HepG2 (cell line): ENCODE results near the gene ALDH7A1. TPM values are rescaled to one million over a fixed set of nuclear protein-coding genes. Genes with fewer than 3 reads are reported as not detected.

ENCODE experiments used
- ATAC-seq: fragments of 200-7000 bp; cut with Tn5 transposase; 3 replicates; pipeline ENCODE4 v1.9.1; 2020; ENCODE audit warnings: mild to moderate bottlenecking, moderate library complexity
- BruUV-seq: library from RNA; stranded (reverse); fragments of 400-500 nt; replicated peaks from 2 replicates; lab custom pipeline; 2021; lab: Mats Ljungman, UMichigan
- CTCF ChIA-PET: fragments of 300-600 bp; formaldehyde crosslinking; extraction: SDS; loops from one replicate; lab custom pipeline; 2021; ENCODE audit warnings: low total read pairs, inconsistent platforms, low intra/inter-chr PET ratio; lab: Yijun Ruan, JAX
- POLR2A ChIA-PET: fragments of 350-600 bp; sonication (Branson Sonifier 250); formaldehyde crosslinking; loops from one replicate; lab custom pipeline; 2020; ENCODE audit warnings: antibody characterized with exemption, inconsistent platforms; lab: Yijun Ruan, JAX
- DNase-seq: peaks from one replicate; pipeline ENCODE4 v3.0.0-alpha.2; 2015; ENCODE audit warnings: low spot score
- FAIRE-seq: peaks from 3 replicates; lab custom pipeline; 2011; peaks lifted over from hg19 to GRCh38; lab: Jason Lieb, UNC
- H2AFZ ChIP-seq: one replicate; pipeline ENCODE4 v1.6.1; 2011; ENCODE audit warnings: low read length, inconsistent platforms
- H3K27ac ChIP-seq: fragments of 300-600 bp; 3 replicates; pipeline ENCODE4 v1.8.0; 2011; ENCODE audit warnings: mixed run types, mild to moderate bottlenecking, mixed read lengths, low read length, inconsistent platforms; ENCODE audit not compliant: insufficient read depth; ENCODE audit errors: extremely low read length
- H3K27me3 ChIP-seq, 2 experiments: fragments of 200-600 bp in 1 of 2; 2 replicates in 1 of 2; 3 replicates in 1 of 2; pipeline versions ENCODE4 v1.6.0 to v1.8.0; 2011; ENCODE audit warnings: low read length in 2 of 2, mild to moderate bottlenecking in 2 of 2, moderate library complexity in 2 of 2, inconsistent platforms in 1 of 2; ENCODE audit not compliant: insufficient read depth in 2 of 2, control insufficient read depth in 1 of 2
- H3K36me3 ChIP-seq, 2 experiments: fragments of 200-600 bp in 1 of 2; replicated peaks in 1 of 2; 2 replicates in 1 of 2; 3 replicates in 1 of 2; pipeline versions ENCODE4 v1.5.1 to v1.8.0; 2011; ENCODE audit warnings: low read length in 2 of 2, inconsistent platforms in 1 of 2; ENCODE audit not compliant: insufficient read depth in 2 of 2, control insufficient read depth in 1 of 2
- H3K4me1 ChIP-seq: 2 replicates; pipeline ENCODE4 v1.5.1; 2012; ENCODE audit warnings: low read length, inconsistent platforms; ENCODE audit not compliant: insufficient read depth
- H3K4me2 ChIP-seq: 2 replicates; pipeline ENCODE4 v1.6.0; 2011; ENCODE audit warnings: low read depth, low read length, inconsistent platforms
- H3K4me3 ChIP-seq, 3 experiments: fragments of 200-600 bp in 1 of 3; sonication (generic), shearing (Covaris generic) in 1 of 3; replicated peaks in 1 of 3; 2 replicates each; pipeline ENCODE4 v1.5.1; 2011 to 2016; ENCODE audit warnings: low read length in 3 of 3, inconsistent platforms in 2 of 3, low read depth in 2 of 3, mild to moderate bottlenecking in 2 of 3, control low read depth in 1 of 3, mixed read lengths in 1 of 3; ENCODE audit not compliant: insufficient read depth in 1 of 3
- H3K79me2 ChIP-seq: one replicate; pipeline ENCODE4 v1.6.1; 2011; ENCODE audit warnings: low read length, inconsistent platforms; ENCODE audit not compliant: insufficient read depth
- H3K9ac ChIP-seq: 2 replicates; pipeline ENCODE4 v1.6.0; 2011; ENCODE audit warnings: mild to moderate bottlenecking, low read depth, low read length, inconsistent platforms; ENCODE audit not compliant: insufficient read depth
- H3K9me3 ChIP-seq: 2 replicates; pipeline ENCODE4 v1.5.1; 2012; ENCODE audit warnings: mild to moderate bottlenecking, low read length
- H4K20me1 ChIP-seq: 2 replicates; pipeline ENCODE4 v1.6.0; 2011; ENCODE audit warnings: inconsistent platforms, mild to moderate bottlenecking, low read length, moderate library complexity; ENCODE audit not compliant: insufficient read depth
- ATRX ChIP-seq: sonication (generic); formaldehyde crosslinking; IDR thresholded peaks from 2 replicates; pipeline ENCODE4 v1.4.0; 2020; ENCODE audit warnings: missing genetic modification reagents, borderline replicate concordance
- BRD4 ChIP-seq: sonication (generic); formaldehyde crosslinking; IDR thresholded peaks from 2 replicates; pipeline ENCODE4 v1.4.0; 2020; ENCODE audit warnings: missing genetic modification reagents
- FOXM1 ChIP-seq: sonication (generic); formaldehyde crosslinking; IDR thresholded peaks from 2 replicates; pipeline ENCODE4 v1.5.0; 2020; ENCODE audit warnings: missing genetic modification reagents
- GZF1 ChIP-seq: sonication (generic); formaldehyde crosslinking; IDR thresholded peaks from 2 replicates; pipeline ENCODE4 v1.5.1; 2020; ENCODE audit warnings: mild to moderate bottlenecking, missing genetic modification reagents
- IRX3 ChIP-seq: sonication (generic); formaldehyde crosslinking; IDR thresholded peaks from 2 replicates; pipeline ENCODE4 v1.8.1; 2023; ENCODE audit warnings: mild to moderate bottlenecking, low read depth, missing genetic modification reagents, borderline replicate concordance
- NFRKB ChIP-seq: fragments of 450-650 bp; IDR thresholded peaks from 2 replicates; pipeline ENCODE4 v1.6.1; 2017
- POLR2AphosphoS5 ChIP-seq: IDR thresholded peaks from 2 replicates; pipeline ENCODE4 v1.6.1; 2012; ENCODE audit warnings: low read depth, low read length
- STAT5B ChIP-seq: sonication (generic); formaldehyde crosslinking; IDR thresholded peaks from 2 replicates; pipeline ENCODE4 v1.4.0; 2020; ENCODE audit warnings: missing genetic modification reagents
- THYN1 ChIP-seq: sonication (generic); formaldehyde crosslinking; IDR thresholded peaks from 2 replicates; pipeline ENCODE4 v1.8.1; 2023; ENCODE audit warnings: low read depth, mild to moderate bottlenecking, moderate library complexity, missing genetic modification reagents, borderline replicate concordance
- TRIM24 ChIP-seq: sonication (generic); formaldehyde crosslinking; IDR thresholded peaks from 2 replicates; pipeline ENCODE4 v1.8.0; 2022; ENCODE audit warnings: mild to moderate bottlenecking, missing genetic modification reagents
- ZNF343 ChIP-seq: sonication (generic); formaldehyde crosslinking; IDR thresholded peaks from 2 replicates; pipeline ENCODE4 v1.4.0; 2020; ENCODE audit warnings: mild to moderate bottlenecking, missing genetic modification reagents
- ZNF382 ChIP-seq: sonication (generic); formaldehyde crosslinking; IDR thresholded peaks from 2 replicates; pipeline ENCODE4 v1.5.0; 2020; ENCODE audit warnings: missing genetic modification reagents, mild to moderate bottlenecking, borderline replicate concordance
- WGBS: methylation state at CpG from one replicate; pipeline ENCODE4 v1.1.6; 2017; ENCODE audit warnings: low lambda C conversion rate; 5-methylcytosine and 5-hydroxymethylcytosine counted together
- in situ Hi-C: cut with HindIII; loops from 2 replicates; pipeline ENCODE4 v1.10.0; 2017; ENCODE audit warnings: low pct_unique_long_range_greater_than_20kb; ENCODE audit not compliant: extremely low pct_ligation_motif_present
- intact Hi-C: fragments of 100-400 bp; cut with micrococcal nuclease; formaldehyde crosslinking; loops from one replicate; pipeline ENCODE4 v1.10.0; 2022; ENCODE audit not compliant: unreplicated experiment
- polyA plus RNA-seq, 8 experiments: library from polyadenylated mRNA; depleted of rRNA in 3 of 8; stranded (reverse) in 7 of 8; unstranded in 1 of 8; fragments of >200 nt; fragmentation: Illumina TruSeq in 4 of 8; extraction: Trizol in 4 of 8; gene quantifications; 2 replicates each; pipeline versions ENCODE4 v1.2.1 to v1.2.3, GENCODE V29; 2011 to 2016; ENCODE audit warnings: low read depth in 4 of 8, missing spikeins in 1 of 8, mixed read lengths in 1 of 8; ENCODE audit not compliant: insufficient read depth in 1 of 8
- total RNA-seq, 5 experiments: library from RNA; depleted of rRNA; stranded (reverse); fragments of >200 nt; fragmentation: Illumina TruSeq; extraction: Trizol; gene quantifications; 2 replicates each; pipeline ENCODE4 v1.2.3, GENCODE V29; 2016; ENCODE audit warnings: low read depth in 1 of 5
- TF ChIP-seq, protein P1 (sequence below): sonication (generic); formaldehyde crosslinking; IDR thresholded peaks from 2 replicates; pipeline ENCODE4 v1.5.1; 2020; ENCODE audit warnings: missing genetic modification reagents, mild to moderate bottlenecking, borderline replicate concordance

Gene ALDH7A1
- total and polyA plus RNA-seq, 2 of the 13 experiments (the other 11 are each of a cell fraction or from before 2014, with no cell fraction given) = 69.0 to 100 TPM

- TF ChIP-seq TRIM24 (CRISPR knock-in tag) (no peak), ATRX (CRISPR knock-in tag) (no peak)
- TF ChIP-seq, protein P1, sequence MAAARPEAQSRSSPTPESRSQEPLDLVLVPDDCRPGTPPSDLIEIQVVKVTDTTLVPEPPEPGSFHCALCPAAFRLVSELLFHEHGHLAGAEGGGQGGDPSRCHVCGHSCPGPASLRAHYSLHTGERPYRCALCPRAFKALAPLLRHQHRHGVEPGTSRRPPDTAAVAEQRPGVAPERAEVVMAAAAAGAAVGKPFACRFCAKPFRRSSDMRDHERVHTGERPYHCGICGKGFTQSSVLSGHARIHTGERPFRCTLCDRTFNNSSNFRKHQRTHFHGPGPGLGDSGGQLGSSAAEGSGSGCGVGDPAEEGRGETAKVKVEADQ = no peak
These were observed 19.0 kb upstream of the ALDH7A1 start (continued) for GRCh38 chr5:126613941-126614592.

- Histone ChIP-seq H3K4me3 (no peak overlapping the region), H2AFZ (no peak overlapping the region), H3K27me3 (no peaks in the 10 kb centered on the region), H3K36me3 (peaks cover 5 to 48% of the 10 kb centered on the region in 2 experiments), H3K9me3 (no peaks in the 10 kb centered on the region), H3K79me2 (peaks cover 62% of the 10 kb centered on the region), H3K4me2 (no peak overlapping the region)
- no peak for ATAC-seq
- 99% methylated on average over 6 of the region's 6 CpGs for WGBS
- CTCF ChIA-PET = no interaction called here
- TF ChIP-seq THYN1 (no peak), BRD4 (CRISPR knock-in tag) (no peak), ZNF382 (CRISPR knock-in tag) (no peak), ZNF343 (CRISPR knock-in tag) (no peak), STAT5B (CRISPR knock-in tag) (no peak), NFRKB (no peak), TRIM24 (CRISPR knock-in tag) (no peak), GZF1 (CRISPR knock-in tag) (no peak), POLR2AphosphoS5 (no peak), FOXM1 (CRISPR knock-in tag) (no peak), IRX3 (CRISPR knock-in tag) (no peak)
- TF ChIP-seq, all 625 proteins: peak for 0
- in situ Hi-C loops = no loop called here
- BruUV-seq = no TSS peak
- H3K4me1 ChIP-seq = peaks cover 23% of the 10 kb centered on the region
- FAIRE-seq (no peak), DNase-seq (no peak)
- H4K20me1 ChIP-seq = no peaks in the 10 kb centered on the region; the same call in 1 of the 2 replicates
- POLR2A ChIA-PET = interaction anchor here (1.5 to 1.8 kb wide), 2 partner anchors 10 to 16 kb away, joined by 4 read pairs; partner anchors contain the start of genes ALDH7A1 and PHAX
- no peak overlapping the region for H3K9ac ChIP-seq
- H3K27ac ChIP-seq = no peak overlapping the region
- intact Hi-C loops = no loop called here
These were observed 15.6 kb upstream of the ALDH7A1 start for GRCh38 chr5:126610616-126611015.
